ENCODE results near the gene PLXDC2. TPM values are rescaled to one million over a fixed set of nuclear protein-coding genes. Genes with fewer than 3 reads are reported as not detected.

The PLXDC2 gene
- total and polyA plus RNA-seq, 2 donors from 2014 or later, result 11.9 to 42.1 TPM

DNA sequence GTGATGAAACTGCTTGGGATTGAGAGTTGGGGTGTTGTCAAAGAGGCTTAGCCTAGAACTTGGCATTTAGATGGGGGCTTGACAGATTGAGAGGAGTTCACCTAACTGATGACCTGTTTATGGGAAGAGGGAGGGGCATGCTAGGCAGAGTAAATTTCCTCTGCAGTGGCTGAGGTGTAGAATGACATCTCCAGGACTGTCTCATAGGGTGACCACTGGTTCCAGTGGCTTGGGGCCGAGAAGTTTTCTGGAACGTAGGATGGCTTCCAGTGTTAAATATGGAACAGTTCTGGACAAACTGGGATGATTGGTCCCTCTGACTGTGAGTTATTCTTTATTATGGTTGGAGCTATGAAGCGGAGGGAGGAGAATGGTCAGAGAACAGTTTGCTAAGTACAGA, 186.4 kb downstream of the PLXDC2 start:
- H3K27me3 ChIP-seq (ENCODE audit: control insufficient read depth, insufficient read depth, low read length), result no peaks in the 10 kb centered on the region
- no peaks in the 10 kb centered on the region for H3K9me3 ChIP-seq (ENCODE audit: control insufficient read depth in 2 of 3, insufficient read depth in 1 of 3, low read length in 3 of 3)
- no peak for DNase-seq
- H3K36me3 ChIP-seq (ENCODE audit: control insufficient read depth in 2 of 3, insufficient read depth in 3 of 3, low read length in 3 of 3), result peaks cover 0 to 4% (median 2%) of the 10 kb centered on the region in 3 donors
- no peak for FAIRE-seq
- intact Hi-C loops (cut with DNase I), result no loop called here
- H3K4me3 ChIP-seq (ENCODE audit: low read length in 3 of 3), result no peak overlapping the region
- peaks cover 0 to 4% (median 0%) of the 10 kb centered on the region in 3 donors for H3K4me1 ChIP-seq (ENCODE audit: control insufficient read depth in 2 of 3, insufficient read depth in 2 of 3, low read depth in 1 of 3, low read length in 3 of 3)
- no peak overlapping the region for H3K27ac ChIP-seq (ENCODE audit: low read depth in 2 of 2, low read length in 2 of 2)
- no peak overlapping the region for H3K9ac ChIP-seq (ENCODE audit: low read length in 3 of 3)
- TF ChIP-seq, protein P1, sequence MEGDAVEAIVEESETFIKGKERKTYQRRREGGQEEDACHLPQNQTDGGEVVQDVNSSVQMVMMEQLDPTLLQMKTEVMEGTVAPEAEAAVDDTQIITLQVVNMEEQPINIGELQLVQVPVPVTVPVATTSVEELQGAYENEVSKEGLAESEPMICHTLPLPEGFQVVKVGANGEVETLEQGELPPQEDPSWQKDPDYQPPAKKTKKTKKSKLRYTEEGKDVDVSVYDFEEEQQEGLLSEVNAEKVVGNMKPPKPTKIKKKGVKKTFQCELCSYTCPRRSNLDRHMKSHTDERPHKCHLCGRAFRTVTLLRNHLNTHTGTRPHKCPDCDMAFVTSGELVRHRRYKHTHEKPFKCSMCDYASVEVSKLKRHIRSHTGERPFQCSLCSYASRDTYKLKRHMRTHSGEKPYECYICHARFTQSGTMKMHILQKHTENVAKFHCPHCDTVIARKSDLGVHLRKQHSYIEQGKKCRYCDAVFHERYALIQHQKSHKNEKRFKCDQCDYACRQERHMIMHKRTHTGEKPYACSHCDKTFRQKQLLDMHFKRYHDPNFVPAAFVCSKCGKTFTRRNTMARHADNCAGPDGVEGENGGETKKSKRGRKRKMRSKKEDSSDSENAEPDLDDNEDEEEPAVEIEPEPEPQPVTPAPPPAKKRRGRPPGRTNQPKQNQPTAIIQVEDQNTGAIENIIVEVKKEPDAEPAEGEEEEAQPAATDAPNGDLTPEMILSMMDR (IDR thresholded peaks at IDR 0.05; ENCODE audit: borderline replicate concordance, extremely low read depth, insufficient read depth), result no peak

DNA sequence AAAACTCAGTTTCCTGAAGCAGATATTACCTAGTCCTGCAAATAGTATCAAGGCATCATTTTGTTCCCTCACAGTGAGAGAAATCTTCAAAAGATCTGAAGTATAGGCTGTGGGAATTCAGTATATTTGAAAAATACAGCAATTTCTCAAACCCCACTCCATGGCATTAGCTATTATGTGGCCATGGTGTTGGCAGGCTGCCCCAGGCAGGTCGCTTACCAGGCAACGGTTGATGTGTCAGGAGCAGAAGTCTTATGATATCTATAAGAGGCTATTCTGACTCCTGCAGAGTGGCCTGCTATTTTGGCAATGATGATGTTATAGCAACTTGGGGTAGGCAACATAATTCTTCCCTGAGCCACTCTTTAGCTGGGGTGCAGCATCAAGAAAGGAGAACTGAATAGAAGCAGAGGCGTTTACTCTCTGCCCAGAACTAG, 187.9 kb downstream of the PLXDC2 start:
- FAIRE-seq (no peak), DNase-seq (no peak)
- Histone ChIP-seq H3K27ac (ENCODE audit: low read depth in 2 of 2, low read length in 2 of 2) (peak overlapping the region in 1 of 2 donors; percentile 70), H3K36me3 (ENCODE audit: control insufficient read depth in 2 of 3, insufficient read depth in 3 of 3, low read length in 3 of 3) (peaks cover 0 to 4% (median 2%) of the 10 kb centered on the region in 3 donors), H3K4me1 (ENCODE audit: control insufficient read depth in 2 of 3, insufficient read depth in 2 of 3, low read depth in 1 of 3, low read length in 3 of 3) (peaks cover 0 to 4% (median 0%) of the 10 kb centered on the region in 3 donors), H3K4me3 (ENCODE audit: low read length in 3 of 3) (peak overlapping the region in 1 of 3 donors; percentile 8), H3K9ac (ENCODE audit: low read length in 3 of 3) (no peak overlapping the region), H3K27me3 (ENCODE audit: control insufficient read depth, insufficient read depth, low read length) (no peaks in the 10 kb centered on the region), H3K9me3 (ENCODE audit: control insufficient read depth in 2 of 3, insufficient read depth in 1 of 3, low read length in 3 of 3) (no peaks in the 10 kb centered on the region)
- intact Hi-C loops (cut with DNase I), result no loop called here
- TF ChIP-seq, protein P1 (IDR thresholded peaks at IDR 0.05; ENCODE audit: borderline replicate concordance, extremely low read depth, insufficient read depth), result no peak

DNA sequence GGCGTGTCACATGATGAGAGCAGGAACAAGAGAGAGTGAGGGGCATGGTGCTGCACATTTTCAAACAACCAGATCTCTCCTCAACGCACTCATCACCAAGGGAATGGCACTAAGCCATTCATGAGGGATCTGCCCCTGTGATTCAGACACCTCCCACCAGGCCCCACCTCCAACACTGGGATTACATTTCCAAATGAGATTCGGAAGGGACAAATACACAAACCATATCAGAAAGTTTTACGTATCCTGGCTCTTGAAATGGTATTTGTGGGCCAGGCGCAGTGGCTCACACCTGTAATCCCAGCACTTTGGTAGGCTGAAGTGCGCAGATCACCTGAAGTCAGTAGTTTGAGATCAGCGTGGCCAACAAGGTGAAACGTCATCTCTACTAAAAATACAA, 189.4 kb downstream of the PLXDC2 start:
- TF ChIP-seq, protein P1 (IDR thresholded peaks at IDR 0.05; ENCODE audit: borderline replicate concordance, extremely low read depth, insufficient read depth), result no peak
- no peak for FAIRE-seq
- no peak for DNase-seq
- Histone ChIP-seq H3K4me1 (ENCODE audit: control insufficient read depth in 2 of 3, insufficient read depth in 2 of 3, low read depth in 1 of 3, low read length in 3 of 3) (peaks cover 0 to 4% (median 0%) of the 10 kb centered on the region in 3 donors), H3K9me3 (ENCODE audit: control insufficient read depth in 2 of 3, insufficient read depth in 1 of 3, low read length in 3 of 3) (no peaks in the 10 kb centered on the region), H3K9ac (ENCODE audit: low read length in 3 of 3) (no peak overlapping the region), H3K27me3 (ENCODE audit: control insufficient read depth, insufficient read depth, low read length) (no peaks in the 10 kb centered on the region), H3K4me3 (ENCODE audit: low read length in 3 of 3) (no peak overlapping the region), H3K36me3 (ENCODE audit: control insufficient read depth in 2 of 3, insufficient read depth in 3 of 3, low read length in 3 of 3) (peaks cover 0 to 4% (median 2%) of the 10 kb centered on the region in 3 donors), H3K27ac (ENCODE audit: low read depth in 2 of 2, low read length in 2 of 2) (no peak overlapping the region)
- intact Hi-C loops (cut with DNase I), result no loop called here

All from kidney (tissue), 14 donors.